B cell (primary cell): ENCODE results near the gene PAK1IP1. TPM values are rescaled to one million over a fixed set of nuclear protein-coding genes. Genes with fewer than 3 reads are reported as not detected.

Source experiments
- ATAC-seq: fragments of 200-7000 bp; cut with Tn5 transposase; one replicate; pipeline ENCODE4 v1.10.0; 2021; ENCODE audit warnings: low read depth, mild to moderate bottlenecking, moderate number of reproducible peaks, moderate library complexity
- CTCF ChIA-PET: fragments of 350-600 bp; sonication (Branson Sonifier 250); formaldehyde crosslinking; loops from one replicate; lab custom pipeline; 2021; ENCODE audit warnings: antibody characterized with exemption, inconsistent platforms; lab: Charles Lee
- POLR2A ChIA-PET: fragments of 350-600 bp; sonication (Branson Sonifier 250); formaldehyde crosslinking; loops from one replicate; lab custom pipeline; 2021; ENCODE audit warnings: antibody characterized with exemption; lab: Charles Lee
- DNase-seq: peaks from one replicate; pipeline ENCODE4 v3.0.0; 2013
- H2AFZ ChIP-seq: 2 replicates; pipeline ENCODE4 v1.6.1; 2012; ENCODE audit warnings: mild to moderate bottlenecking, low read depth, low read length; ENCODE audit not compliant: insufficient read depth, poor library complexity, severe bottlenecking
- H3K27ac ChIP-seq, 2 donors: 1 replicate in 1 of 2; 2 replicates in 1 of 2; pipeline ENCODE4 v1.5.1; 2012 to 2013; ENCODE audit warnings: low read length in 2 of 2, mild to moderate bottlenecking in 2 of 2, moderate library complexity in 1 of 2
- H3K27me3 ChIP-seq, 4 experiments: fragments of 200-600 bp in 1 of 4; sonication (generic) in 1 of 4; replicated peaks in 1 of 4; 1 replicate in 2 of 4; 2 replicates in 2 of 4; pipeline versions ENCODE4 v1.6.1 to v1.7.0; 2013 to 2016; ENCODE audit warnings: low read length in 3 of 4, mild to moderate bottlenecking in 2 of 4, mixed read lengths in 1 of 4, moderate library complexity in 1 of 4; ENCODE audit not compliant: insufficient read depth in 4 of 4, control insufficient read depth in 3 of 4; ENCODE audit errors: control extremely low read depth in 1 of 4
- H3K36me3 ChIP-seq, 2 experiments: replicated peaks in 1 of 2; 1 replicate in 1 of 2; 2 replicates in 1 of 2; pipeline versions ENCODE4 v1.6.1 to v1.7.1; 2013; ENCODE audit warnings: low read length in 1 of 2; ENCODE audit not compliant: insufficient read depth in 2 of 2, control insufficient read depth in 1 of 2; ENCODE audit errors: control extremely low read depth in 1 of 2, extremely low read depth in 1 of 2
- H3K4me1 ChIP-seq, 2 donors: fragments of 200-600 bp in 1 of 2; sonication (generic) in 1 of 2; 1 replicate in 1 of 2; 2 replicates in 1 of 2; pipeline versions ENCODE4 v1.5.1 to v1.6.1; 2013 to 2017; ENCODE audit warnings: low read length in 2 of 2; ENCODE audit not compliant: control insufficient read depth in 2 of 2, insufficient read depth in 2 of 2
- H3K4me2 ChIP-seq: replicated peaks from 2 replicates; pipeline ENCODE3; 2012; ENCODE audit warnings: mild to moderate bottlenecking, low read depth, low read length; ENCODE audit not compliant: poor library complexity, severe bottlenecking
- H3K4me3 ChIP-seq, 5 experiments: fragments of 200-600 bp in 1 of 5; sonication (generic) in 1 of 5; 1 replicate in 3 of 5; 2 replicates in 2 of 5; pipeline versions ENCODE4 v1.5.1 to v1.7.0; 2011 to 2016; ENCODE audit warnings: low read length in 4 of 5, mild to moderate bottlenecking in 4 of 5, low read depth in 2 of 5, control low read depth in 1 of 5, moderate library complexity in 1 of 5; ENCODE audit not compliant: insufficient read depth in 1 of 5; ENCODE audit errors: control extremely low read depth in 1 of 5, extremely low read depth in 1 of 5
- H3K79me2 ChIP-seq: fragments of 200-600 bp; sonication (generic); one replicate; pipeline ENCODE4 v1.6.0; 2016; ENCODE audit warnings: low read length; ENCODE audit not compliant: control insufficient read depth, insufficient read depth
- H3K9ac ChIP-seq: fragments of 200-600 bp; sonication (generic); 2 replicates; pipeline ENCODE4 v1.6.1; 2017; ENCODE audit warnings: mild to moderate bottlenecking, low read length, moderate library complexity
- H3K9me3 ChIP-seq, 3 donors: one replicate each; pipeline versions ENCODE4 v1.6.1 to v1.7.1; 2013; ENCODE audit warnings: low read length in 2 of 3; ENCODE audit not compliant: control insufficient read depth in 2 of 3, insufficient read depth in 1 of 3; ENCODE audit errors: control extremely low read depth in 1 of 3
- H4K20me1 ChIP-seq: 2 replicates; pipeline ENCODE4 v1.6.0; 2012; ENCODE audit warnings: mild to moderate bottlenecking, low read length; ENCODE audit not compliant: insufficient read depth, control insufficient read depth, poor library complexity, severe bottlenecking
- H3K27ac Mint-ChIP-seq: one replicate; pipeline ENCODE4 v1.8.0; 2021; ENCODE audit warnings: mixed read lengths
- H3K27me3 Mint-ChIP-seq: one replicate; pipeline ENCODE4 v1.8.0; 2021; ENCODE audit warnings: mixed read lengths
- H3K4me1 Mint-ChIP-seq: one replicate; pipeline ENCODE4 v1.8.0; 2021; ENCODE audit warnings: mixed read lengths
- H3K4me3 Mint-ChIP-seq: one replicate; pipeline ENCODE4 v1.8.0; 2021; ENCODE audit warnings: mixed read lengths
- H3K9me3 Mint-ChIP-seq: one replicate; pipeline ENCODE4 v1.8.0; 2022; ENCODE audit warnings: mixed read lengths; ENCODE audit not compliant: insufficient read depth
- CTCF ChIP-seq: fragments of 200-600 bp; IDR thresholded peaks from one replicate; pipeline ENCODE4 v1.8.0; 2022; ENCODE audit warnings: antibody characterized with exemption, mild to moderate bottlenecking
- EZH2 ChIP-seq: IDR thresholded peaks from 2 replicates; pipeline ENCODE4 v1.6.1; 2012; ENCODE audit warnings: borderline replicate concordance, low read depth, mild to moderate bottlenecking, moderate library complexity, low read length; ENCODE audit not compliant: insufficient read depth, poor library complexity, severe bottlenecking
- WGBS: methylation state at CpG from one replicate; pipeline ENCODE4 v1.1.5; 2013; ENCODE audit warnings: missing lambda C conversion rate; ENCODE audit not compliant: insufficient coverage; 5-methylcytosine and 5-hydroxymethylcytosine counted together
- intact Hi-C: fragments of 100-400 bp; cut with micrococcal nuclease; formaldehyde crosslinking; loops from one replicate; pipeline ENCODE4 v1.10.0; 2022
- polyA plus RNA-seq: library from polyadenylated mRNA; depleted of rRNA; stranded (reverse); fragments of >200 nt; gene quantifications from 2 replicates; pipeline ENCODE4 v1.2.3, GENCODE V29; 2012
- total RNA-seq, 2 donors: library from RNA; stranded (reverse); fragments of 120-200 nt in 1 of 2; gene quantifications; 1 replicate in 1 of 2; 2 replicates in 1 of 2; pipeline versions ENCODE4 v1.2.3 to v1.2.4, GENCODE V29; 2013 to 2022

Gene PAK1IP1
- total and polyA plus RNA-seq, 2 donors (not counting 1 experiment from before 2014, with no cell fraction given), result 3.8 to 6.1 TPM

- intact Hi-C loops, result loop anchor here (1.0 kb wide), 3 partner anchors 24 to 187 kb away; partner anchors contain the start of genes C6orf52, PAK1IP1 and TMEM14B
These were observed 28.2 kb downstream of the PAK1IP1 start, which contains the start of gene TMEM14C for GRCh38 chr6:10722820-10723566. Gene TMEM14C (plus strand): TSS chr6:10723070. CDS start chr6:10724614, 1,544 bp downstream.

More at GRCh38 chr6:10722820-10723566, 28.2 kb downstream of the PAK1IP1 start, which contains the start of gene TMEM14C:
- peak within 1 kb of the TSS; percentile 98 for H3K4me3 Mint-ChIP-seq
- no peak for TF ChIP-seq EZH2
- no peak for TF ChIP-seq CTCF
- peak within 1 kb of the TSS; percentile 82 for H3K9ac ChIP-seq
- H3K4me1 ChIP-seq, result peaks cover 16 to 31% of the 10 kb centered on the region in 2 donors
- peak within 1 kb of the TSS; percentile 52 to 82 (median 70) for H3K4me3 ChIP-seq
- H3K36me3 ChIP-seq, result peaks cover 0 to 10% of the 10 kb centered on the region in 2 experiments
- no peaks in the 10 kb centered on the region for H3K27me3 Mint-ChIP-seq
- peak within 1 kb of the TSS; percentile 1 to 67 for H3K27ac ChIP-seq
- H3K27ac Mint-ChIP-seq, result peak within 1 kb of the TSS; percentile 95
- ChIA-PET POLR2A (interaction anchor here (0.7 to 1.7 kb wide), 3 partner anchors 24 to 187 kb away, joined by 3 to 5 read pairs (median 4); partner anchors contain the start of genes C6orf52, PAK1IP1 and TMEM14B), CTCF (interaction anchor here (1.8 to 3.0 kb wide), 3 partner anchors 18 to 213 kb away, joined by 5 to 10 read pairs (median 6); partner anchors contain the start of genes C6orf52 and PAK1IP1)
- H3K27me3 ChIP-seq, result no peaks in the 10 kb centered on the region
- peaks cover 42% of the 10 kb centered on the region for H3K4me1 Mint-ChIP-seq
- peaks cover 0 to 20% (median 7%) of the 10 kb centered on the region in 3 donors for H3K9me3 ChIP-seq
- DNase-seq (peak; percentile 82), ATAC-seq (peak; percentile 99)
- no peaks in the 10 kb centered on the region for H4K20me1 ChIP-seq
- WGBS, result under 1% methylated on average over 46 of the region's 55 CpGs
- peaks cover 26% of the 10 kb centered on the region for H3K79me2 ChIP-seq
- H3K9me3 Mint-ChIP-seq, result peaks cover 3% of the 10 kb centered on the region
- H3K4me2 ChIP-seq, result peak within 1 kb of the TSS; percentile 88
- peak within 1 kb of the TSS; percentile 91 for H2AFZ ChIP-seq
